Chondrocyte (in vitro differentiated cells): ENCODE measurements around the gene CXCL9. TPM values are rescaled to one million over a fixed set of nuclear protein-coding genes. Genes with fewer than 3 reads are reported as not detected.

ENCODE experiments used
- DNase-seq: peaks from one replicate; pipeline ENCODE4 v3.0.0; 2021; ENCODE audit warnings: mixed read lengths, low spot score
- H3K27ac Mint-ChIP-seq: one replicate; pipeline ENCODE4 v1.8.0; 2021; ENCODE audit warnings: mild to moderate bottlenecking, moderate library complexity, mixed read lengths; ENCODE audit not compliant: unreplicated experiment
- H3K27me3 Mint-ChIP-seq: 2 replicates; pipeline ENCODE4 v1.8.0; 2021; ENCODE audit warnings: low read depth, mixed read lengths
- H3K36me3 Mint-ChIP-seq: 2 replicates; pipeline ENCODE4 v1.8.0; 2021; ENCODE audit warnings: low read depth, mixed read lengths
- H3K4me1 Mint-ChIP-seq: 2 replicates; pipeline ENCODE4 v1.8.0; 2021; ENCODE audit warnings: low read depth, mild to moderate bottlenecking, mixed read lengths
- H3K4me3 Mint-ChIP-seq: one replicate; pipeline ENCODE4 v1.8.0; 2021; ENCODE audit warnings: mild to moderate bottlenecking, moderate library complexity, mixed read lengths; ENCODE audit not compliant: unreplicated experiment
- H3K9me3 Mint-ChIP-seq: 2 replicates; pipeline ENCODE4 v1.8.0; 2021; ENCODE audit warnings: low read depth, mixed read lengths
- total RNA-seq: library from RNA; stranded (reverse); gene quantifications from 3 replicates; pipeline ENCODE4 v1.2.1, GENCODE V29; 2021
- TF ChIP-seq, protein P1 (sequence below): fragments of 200-600 bp; sonication (generic); IDR thresholded peaks from 2 replicates; pipeline ENCODE4 v1.5.0; 2021; ENCODE audit warnings: antibody characterized with exemption, mild to moderate bottlenecking, moderate library complexity

Gene CXCL9
- total RNA-seq, 1 donor from 2014 or later: not detected

DNA sequence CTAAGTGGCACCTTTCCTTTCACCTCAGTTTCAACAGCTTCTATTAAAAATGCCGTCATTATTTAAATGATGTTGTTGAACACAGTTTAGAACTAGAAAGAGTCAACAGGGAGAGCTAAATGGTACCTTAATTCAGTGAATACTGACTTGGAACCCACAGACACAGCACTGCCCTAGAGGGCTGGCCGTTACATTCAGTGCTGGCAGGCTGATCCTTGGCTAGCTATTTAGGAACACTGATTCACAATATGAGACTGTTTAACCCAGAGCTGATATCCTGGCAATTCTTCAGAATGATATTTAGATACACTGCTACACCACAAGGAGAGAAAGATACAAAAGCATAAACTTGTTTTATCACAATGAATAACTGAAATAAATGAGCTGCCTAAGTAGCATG is 53.8 kb downstream of the CXCL9 start:
- Mint-ChIP-seq H3K27ac (no peak overlapping the region), H3K9me3 (no peaks in the 10 kb centered on the region), H3K27me3 (no peaks in the 10 kb centered on the region), H3K4me1 (no peaks in the 10 kb centered on the region), H3K4me3 (no peak overlapping the region), H3K36me3 (peaks cover 62% of the 10 kb centered on the region)
- no peak for DNase-seq
- TF ChIP-seq, protein P1, sequence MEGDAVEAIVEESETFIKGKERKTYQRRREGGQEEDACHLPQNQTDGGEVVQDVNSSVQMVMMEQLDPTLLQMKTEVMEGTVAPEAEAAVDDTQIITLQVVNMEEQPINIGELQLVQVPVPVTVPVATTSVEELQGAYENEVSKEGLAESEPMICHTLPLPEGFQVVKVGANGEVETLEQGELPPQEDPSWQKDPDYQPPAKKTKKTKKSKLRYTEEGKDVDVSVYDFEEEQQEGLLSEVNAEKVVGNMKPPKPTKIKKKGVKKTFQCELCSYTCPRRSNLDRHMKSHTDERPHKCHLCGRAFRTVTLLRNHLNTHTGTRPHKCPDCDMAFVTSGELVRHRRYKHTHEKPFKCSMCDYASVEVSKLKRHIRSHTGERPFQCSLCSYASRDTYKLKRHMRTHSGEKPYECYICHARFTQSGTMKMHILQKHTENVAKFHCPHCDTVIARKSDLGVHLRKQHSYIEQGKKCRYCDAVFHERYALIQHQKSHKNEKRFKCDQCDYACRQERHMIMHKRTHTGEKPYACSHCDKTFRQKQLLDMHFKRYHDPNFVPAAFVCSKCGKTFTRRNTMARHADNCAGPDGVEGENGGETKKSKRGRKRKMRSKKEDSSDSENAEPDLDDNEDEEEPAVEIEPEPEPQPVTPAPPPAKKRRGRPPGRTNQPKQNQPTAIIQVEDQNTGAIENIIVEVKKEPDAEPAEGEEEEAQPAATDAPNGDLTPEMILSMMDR: no peak

Other genes starting within 250 kb of the CXCL9 start
- not detected in 3 replicates for gene PPEF2, start 105.1 kb downstream of the CXCL9 start, total RNA-seq
- gene NAAA, start 66.5 kb downstream of the CXCL9 start, total RNA-seq: 18.3 to 19.2 TPM (median 18.6 TPM) in 3 replicates
- 37.2 to 39.5 TPM (median 38.9 TPM) in 3 replicates for gene SDAD1, start 16.6 kb downstream of the CXCL9 start, total RNA-seq
- gene CXCL10, start 16.0 kb upstream of the CXCL9 start, total RNA-seq: not detected in 3 replicates
- not detected in 3 replicates for gene CXCL11, start 28.6 kb upstream of the CXCL9 start, total RNA-seq
- gene ART3, start 67.2 kb upstream of the CXCL9 start, total RNA-seq: 0.40 to 0.41 TPM in 2 of 3 replicates, not detected in the other
- 26.1 to 41.5 TPM (median 27.3 TPM) in 3 replicates for gene NUP54, start 140.9 kb upstream of the CXCL9 start, total RNA-seq
- gene SCARB2, start 206.3 kb upstream of the CXCL9 start, total RNA-seq: 145 to 165 TPM (median 155 TPM) in 3 replicates
- 0.73 to 1.2 TPM (median 0.92 TPM) in 3 replicates for gene FAM47E, start 244.2 kb upstream of the CXCL9 start, total RNA-seq